ENCODE data around the gene GFI1B. TPM values are rescaled to one million over a fixed set of nuclear protein-coding genes. Genes with fewer than 3 reads are reported as not detected.

The GFI1B gene
- total RNA-seq, 1 donor, result under 0.01 TPM

DNA sequence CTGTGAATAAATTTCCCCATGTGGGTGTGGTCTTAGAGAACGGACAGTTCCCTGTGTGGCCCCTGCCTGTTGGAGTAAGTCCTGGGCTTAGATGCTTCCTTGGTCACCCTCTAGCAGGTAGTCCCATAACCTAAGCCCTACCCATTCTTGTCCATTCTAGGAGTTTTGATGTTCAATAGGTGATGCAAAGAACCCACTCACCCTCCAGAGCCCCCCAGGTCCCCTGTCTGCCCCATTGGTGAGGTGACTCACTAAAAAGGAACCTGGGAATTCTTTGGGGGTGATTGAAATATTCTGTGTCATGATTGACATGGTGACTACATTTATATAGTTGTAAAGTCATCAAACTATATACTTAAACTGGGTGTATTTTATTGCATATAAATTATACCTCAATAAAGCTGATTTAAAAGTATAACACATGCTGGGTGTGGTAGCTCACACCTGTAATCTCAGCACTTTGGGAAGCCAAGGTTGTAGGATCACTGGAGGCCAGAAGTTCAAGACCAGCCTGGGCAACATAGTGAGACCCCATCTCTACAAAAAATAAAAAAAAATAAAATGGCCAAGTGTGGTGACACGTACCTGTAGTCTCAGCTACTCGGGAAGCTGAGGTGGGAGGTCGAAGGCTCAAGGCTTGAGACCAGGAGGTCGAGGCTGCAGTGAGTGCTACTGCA is 31.6 kb downstream of the GFI1B start:
- DNase-seq (ENCODE audit: low read depth), result no peak
- H3K4me3 ChIP-seq (ENCODE audit: low read depth, low read length), result no peak overlapping the region
- TF ChIP-seq, protein P1, sequence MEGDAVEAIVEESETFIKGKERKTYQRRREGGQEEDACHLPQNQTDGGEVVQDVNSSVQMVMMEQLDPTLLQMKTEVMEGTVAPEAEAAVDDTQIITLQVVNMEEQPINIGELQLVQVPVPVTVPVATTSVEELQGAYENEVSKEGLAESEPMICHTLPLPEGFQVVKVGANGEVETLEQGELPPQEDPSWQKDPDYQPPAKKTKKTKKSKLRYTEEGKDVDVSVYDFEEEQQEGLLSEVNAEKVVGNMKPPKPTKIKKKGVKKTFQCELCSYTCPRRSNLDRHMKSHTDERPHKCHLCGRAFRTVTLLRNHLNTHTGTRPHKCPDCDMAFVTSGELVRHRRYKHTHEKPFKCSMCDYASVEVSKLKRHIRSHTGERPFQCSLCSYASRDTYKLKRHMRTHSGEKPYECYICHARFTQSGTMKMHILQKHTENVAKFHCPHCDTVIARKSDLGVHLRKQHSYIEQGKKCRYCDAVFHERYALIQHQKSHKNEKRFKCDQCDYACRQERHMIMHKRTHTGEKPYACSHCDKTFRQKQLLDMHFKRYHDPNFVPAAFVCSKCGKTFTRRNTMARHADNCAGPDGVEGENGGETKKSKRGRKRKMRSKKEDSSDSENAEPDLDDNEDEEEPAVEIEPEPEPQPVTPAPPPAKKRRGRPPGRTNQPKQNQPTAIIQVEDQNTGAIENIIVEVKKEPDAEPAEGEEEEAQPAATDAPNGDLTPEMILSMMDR (IDR thresholded peaks at IDR 0.05; ENCODE audit: insufficient read depth, low read depth, low read length), result no peak

DNA sequence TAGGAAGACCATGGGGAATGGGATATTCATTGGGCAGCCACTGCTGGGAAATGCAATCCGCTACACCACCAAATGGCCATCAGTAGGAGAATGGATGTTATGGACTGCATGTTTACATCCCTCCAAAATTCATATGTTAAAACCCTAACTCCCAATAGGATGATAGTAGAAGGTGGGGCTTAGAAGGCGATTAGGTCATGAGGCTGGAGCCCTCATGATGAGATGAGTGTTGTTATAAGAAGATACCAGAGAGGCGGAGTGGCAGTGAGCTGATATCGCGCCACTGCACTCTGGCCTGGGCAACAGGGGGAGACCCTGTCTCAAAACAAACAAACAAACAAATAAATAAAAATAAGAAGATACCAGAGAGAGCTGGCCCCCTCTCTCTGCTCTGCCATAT is 36.2 kb downstream of the GFI1B start:
- TF ChIP-seq, protein P1 (IDR thresholded peaks at IDR 0.05; ENCODE audit: insufficient read depth, low read depth, low read length), result no peak
- no peak overlapping the region for H3K4me3 ChIP-seq (ENCODE audit: low read depth, low read length)
- DNase-seq (ENCODE audit: low read depth), result no peak

DNA sequence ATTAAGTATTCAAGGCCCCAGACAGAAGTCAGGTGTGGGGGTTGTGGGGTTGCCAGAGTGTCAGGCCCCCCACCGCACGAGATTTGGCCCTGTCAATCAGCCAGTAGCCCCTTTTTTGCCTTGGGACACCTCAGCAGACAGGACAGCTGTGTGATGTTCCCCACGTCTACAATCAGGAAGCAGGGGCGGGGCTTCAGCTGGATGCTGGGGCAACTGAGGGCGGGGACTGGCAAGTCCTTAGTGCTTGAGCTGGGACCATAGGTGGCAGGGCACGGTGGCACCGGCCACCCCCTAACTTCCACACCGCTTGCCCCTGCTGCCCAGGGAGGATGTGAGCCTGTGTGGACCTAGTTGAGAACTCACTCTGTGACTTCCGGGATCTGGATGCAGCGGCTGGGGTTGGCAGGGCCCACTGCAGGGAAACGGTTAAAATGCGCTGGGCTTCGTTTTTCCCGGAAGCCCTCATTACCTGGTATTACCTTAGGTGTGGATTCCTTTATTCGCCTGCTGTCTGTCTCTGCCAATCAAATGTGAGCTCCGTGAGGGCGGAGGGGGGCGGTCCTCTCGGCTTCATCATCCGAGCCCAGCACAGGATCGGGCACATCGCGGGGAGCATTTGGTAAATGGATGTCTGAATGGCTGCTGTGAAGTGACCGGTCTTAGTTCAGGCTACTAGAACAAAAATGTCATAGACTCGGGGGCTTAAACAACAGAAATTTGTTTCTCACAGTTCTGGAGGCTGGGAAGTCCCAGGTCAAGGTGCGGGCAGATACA is 44.8 kb downstream of the GFI1B start:
- H3K4me3 ChIP-seq (ENCODE audit: low read depth, low read length), result no peak overlapping the region
- DNase-seq (ENCODE audit: low read depth), result peak; percentile 17
- TF ChIP-seq, protein P1 (IDR thresholded peaks at IDR 0.05; ENCODE audit: insufficient read depth, low read depth, low read length), result no peak

DNA sequence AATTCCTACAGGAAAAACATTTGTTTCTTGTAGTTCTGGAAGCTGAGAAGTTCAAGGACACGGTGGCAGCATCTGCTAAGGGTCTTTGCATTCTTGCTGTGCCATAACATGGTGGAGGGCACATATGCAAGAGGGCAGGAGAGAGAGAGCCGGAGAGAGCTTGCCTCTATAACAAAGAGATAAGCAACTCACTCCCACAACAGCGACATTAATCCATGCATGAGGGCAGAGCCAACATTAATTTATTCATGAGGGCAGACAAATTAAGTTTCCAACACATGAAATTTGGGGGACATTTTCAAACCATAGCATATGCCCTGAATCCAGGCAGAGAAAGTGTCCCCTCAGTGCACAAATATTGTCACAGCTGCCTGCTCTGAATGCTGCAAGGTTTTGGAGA is 47.9 kb downstream of the GFI1B start:
- H3K4me3 ChIP-seq (ENCODE audit: low read depth, low read length), result no peak overlapping the region
- no peak for DNase-seq (ENCODE audit: low read depth)
- TF ChIP-seq, protein P1 (IDR thresholded peaks at IDR 0.05; ENCODE audit: insufficient read depth, low read depth, low read length), result no peak

DNA sequence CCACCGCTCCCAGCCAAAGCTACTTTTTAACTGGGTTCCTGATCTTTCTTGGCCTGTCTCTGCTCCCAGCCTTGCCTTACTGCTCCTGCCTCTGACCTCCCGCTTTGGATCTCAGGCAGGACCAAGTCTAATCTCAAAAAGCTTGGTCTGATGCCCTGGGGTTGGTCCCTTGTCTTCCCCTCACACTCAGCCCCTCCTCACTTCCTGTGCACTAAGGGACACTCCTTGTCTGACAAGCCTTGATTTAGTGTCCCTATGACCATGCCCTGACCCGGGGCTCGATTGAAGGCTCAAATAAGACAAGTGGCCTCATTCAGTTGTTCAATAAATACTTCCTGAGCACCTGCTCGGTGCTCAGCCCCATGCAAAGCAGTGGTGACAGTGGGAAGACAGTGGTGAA is 48.6 kb downstream of the GFI1B start:
- no peak for DNase-seq (ENCODE audit: low read depth)
- no peak overlapping the region for H3K4me3 ChIP-seq (ENCODE audit: low read depth, low read length)
- TF ChIP-seq, protein P1 (IDR thresholded peaks at IDR 0.05; ENCODE audit: insufficient read depth, low read depth, low read length), result no peak

DNA sequence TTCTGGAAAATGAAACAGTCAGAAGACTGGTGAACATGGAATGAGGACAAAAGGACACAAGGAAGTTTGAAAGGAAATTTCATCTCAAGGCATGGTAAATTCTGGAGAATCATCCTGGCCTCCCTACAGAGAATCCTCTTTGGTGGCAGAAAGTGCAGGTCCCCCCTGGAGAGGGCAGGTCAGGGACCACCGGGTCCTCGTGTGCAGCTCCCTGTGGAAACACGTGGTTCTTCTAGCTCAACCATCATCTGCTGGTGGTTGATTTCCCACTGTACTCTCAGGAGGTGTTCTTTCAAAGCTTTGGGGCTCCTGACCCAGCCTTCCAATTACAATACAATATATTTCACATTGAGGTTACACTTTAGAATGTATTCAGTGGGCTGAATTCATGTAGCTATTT is 49.7 kb downstream of the GFI1B start:
- TF ChIP-seq, protein P1 (IDR thresholded peaks at IDR 0.05; ENCODE audit: insufficient read depth, low read depth, low read length), result no peak
- H3K4me3 ChIP-seq (ENCODE audit: low read depth, low read length), result no peak overlapping the region
- DNase-seq (ENCODE audit: low read depth), result no peak

All from fibroblast of villous mesenchyme (primary cell).